Ishikawa (cell line): ENCODE data around the gene CCDC38.

Experiments
- CEBPB ChIP-seq: IDR thresholded peaks from 2 replicates; pipeline ENCODE4 v1.6.1; 2012
- CREB1 ChIP-seq: IDR thresholded peaks from 2 replicates; pipeline ENCODE4 v1.6.1; 2012; ENCODE audit warnings: low read depth
- EGR1 ChIP-seq: IDR thresholded peaks from 2 replicates; pipeline ENCODE4 v1.6.1; 2012
- EP300 ChIP-seq: IDR thresholded peaks from 2 replicates; pipeline ENCODE4 v1.6.1; 2012; ENCODE audit warnings: borderline replicate concordance
- FOXM1 ChIP-seq: IDR thresholded peaks from 2 replicates; pipeline ENCODE4 v1.6.1; 2012; ENCODE audit warnings: low read depth, borderline replicate concordance
- MAX ChIP-seq: IDR thresholded peaks from 2 replicates; pipeline ENCODE4 v1.6.1; 2012
- NFIC ChIP-seq: IDR thresholded peaks from 2 replicates; pipeline ENCODE4 v1.6.1; 2012
- RAD21 ChIP-seq: IDR thresholded peaks from 2 replicates; pipeline ENCODE4 v1.6.1; 2012; ENCODE audit warnings: low read depth
- REST ChIP-seq: IDR thresholded peaks from 2 replicates; pipeline ENCODE4 v1.6.1; 2012; ENCODE audit warnings: low read depth, mild to moderate bottlenecking
- TAF1 ChIP-seq: IDR thresholded peaks from 2 replicates; pipeline ENCODE4 v1.6.1; 2012; ENCODE audit warnings: low read depth, mild to moderate bottlenecking
- TCF12 ChIP-seq: IDR thresholded peaks from 2 replicates; pipeline ENCODE4 v1.6.1; 2012; ENCODE audit warnings: low read depth
- TEAD4 ChIP-seq: IDR thresholded peaks from 2 replicates; pipeline ENCODE4 v1.6.1; 2012
- USF1 ChIP-seq: IDR thresholded peaks from 2 replicates; pipeline ENCODE4 v1.6.1; 2012
- YY1 ChIP-seq: IDR thresholded peaks from 2 replicates; pipeline ENCODE4 v1.6.1; 2012; ENCODE audit warnings: low read depth
- ZBTB7A ChIP-seq: IDR thresholded peaks from 2 replicates; pipeline ENCODE4 v1.6.1; 2012; ENCODE audit warnings: low read depth

CCDC38 gene

GRCh38 chr12:95977764-95978305 lies 35.4 kb upstream of the CCDC38 start:
- TF ChIP-seq CEBPB (no peak), FOXM1 (no peak), REST (no peak), TAF1 (no peak), EP300 (no peak), EGR1 (no peak), NFIC (no peak), YY1 (no peak), RAD21 (no peak), USF1 (no peak)

- TF ChIP-seq ZBTB7A (no peak), TEAD4 (peak; percentile 34; the same call in 1 of the 2 replicates)
Observed at GRCh38 chr12:95976416-95976832, 34.0 kb upstream of the CCDC38 start.

GRCh38 chr12:95975491-95975890 lies 33.1 kb upstream of the CCDC38 start:
- TF ChIP-seq NFIC = no peak
- no peak for TF ChIP-seq EP300
- TF ChIP-seq ZBTB7A = no peak
- TF ChIP-seq CEBPB = no peak
- TF ChIP-seq FOXM1 = no peak
- no peak for TF ChIP-seq MAX
- no peak for TF ChIP-seq TAF1
- no peak for TF ChIP-seq YY1
- TF ChIP-seq TCF12 = no peak
- no peak for TF ChIP-seq TEAD4
- TF ChIP-seq REST = no peak
- no peak for TF ChIP-seq USF1
- no peak for TF ChIP-seq EGR1
- no peak for TF ChIP-seq CREB1
- TF ChIP-seq RAD21 = no peak

GRCh38 chr12:95974358-95974757 lies 31.9 kb upstream of the CCDC38 start:
- TF ChIP-seq TAF1 = no peak
- no peak for TF ChIP-seq USF1
- TF ChIP-seq RAD21 = no peak
- no peak for TF ChIP-seq EGR1
- TF ChIP-seq REST = no peak
- TF ChIP-seq TEAD4 = no peak
- no peak for TF ChIP-seq ZBTB7A
- no peak for TF ChIP-seq MAX
- TF ChIP-seq CEBPB = no peak
- no peak for TF ChIP-seq TCF12
- TF ChIP-seq YY1 = no peak
- TF ChIP-seq CREB1 = no peak
- TF ChIP-seq EP300 = no peak
- no peak for TF ChIP-seq FOXM1
- no peak for TF ChIP-seq NFIC
